Activated naive CD4-positive, alpha-beta T cell treated with anti-CD3 and anti-CD28 coated beads, Interleukin-2, amount 50 U/mL, for 16 hours (primary cell): Measurements from ENCODE around the gene TMEM86B.
A peak's percentile ranks its signal among the peaks of the same experiment; 100 is the strongest.
"Not testable (repeated sequence)": the region's sequence is repeated elsewhere in the genome, so short reads cannot be mapped to it uniquely, and the experiment has no call there.

Experiments
- DNase-seq: peaks from one replicate; pipeline ENCODE4 v3.0.0-alpha.2; 2020

The TMEM86B gene

DNA sequence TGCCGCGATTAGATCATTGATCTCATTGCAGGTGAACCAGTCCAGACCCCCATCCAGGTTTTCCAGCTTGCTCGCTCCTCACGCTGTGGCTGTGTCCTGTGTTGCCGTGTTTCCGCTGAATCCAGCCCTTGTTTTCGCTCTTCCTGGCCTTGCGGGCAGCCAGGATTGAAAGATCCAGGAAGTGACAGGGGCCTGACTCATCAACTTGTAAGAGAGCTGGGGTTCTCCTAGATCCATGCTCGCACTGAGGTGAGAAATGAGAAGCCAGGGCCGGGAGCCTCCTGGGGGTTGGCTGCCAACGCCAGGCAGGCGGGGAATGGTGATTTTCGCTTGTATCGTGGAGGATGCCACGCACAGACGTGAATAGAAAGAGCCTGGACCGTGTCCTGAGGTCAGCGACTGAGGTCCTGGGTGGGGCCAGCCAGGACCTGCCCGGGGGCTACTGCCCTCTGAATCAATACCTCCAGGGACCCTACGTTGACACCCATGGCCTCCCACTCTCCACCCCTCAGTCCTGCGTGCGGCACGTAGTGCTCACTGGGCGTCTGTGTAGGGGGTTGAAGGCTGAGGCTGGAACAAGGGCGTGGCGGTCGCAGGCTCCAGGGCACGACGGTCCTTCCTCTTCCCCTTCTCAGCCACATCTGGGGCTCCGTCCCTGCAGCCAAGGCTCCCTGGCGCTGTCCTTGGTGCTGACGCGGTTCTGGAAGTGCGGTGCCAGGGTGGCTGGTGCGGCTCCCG lies 11.9 kb downstream of the TMEM86B start:
- DNase-seq: peak; percentile 53

DNA sequence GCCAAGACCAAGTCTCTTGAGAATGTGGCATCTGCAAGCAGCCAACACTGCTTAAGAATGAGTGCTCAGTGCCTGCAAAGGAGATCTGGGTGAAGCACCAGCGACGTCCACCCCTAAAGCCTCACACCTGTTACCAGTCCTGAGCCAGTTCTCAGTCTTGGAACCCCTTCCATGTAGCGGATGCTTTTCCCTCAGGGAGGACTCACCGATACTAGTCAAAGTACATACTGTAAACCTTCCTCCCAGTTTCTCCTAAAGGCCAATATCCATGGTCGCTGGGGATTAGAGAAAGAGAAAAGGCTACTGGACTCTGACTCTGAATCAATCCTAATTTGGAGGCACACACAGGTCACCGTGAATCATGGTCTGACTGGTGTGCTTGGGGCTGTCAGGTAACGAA lies 15.0 kb downstream of the TMEM86B start:
- DNase-seq: no peak

DNA sequence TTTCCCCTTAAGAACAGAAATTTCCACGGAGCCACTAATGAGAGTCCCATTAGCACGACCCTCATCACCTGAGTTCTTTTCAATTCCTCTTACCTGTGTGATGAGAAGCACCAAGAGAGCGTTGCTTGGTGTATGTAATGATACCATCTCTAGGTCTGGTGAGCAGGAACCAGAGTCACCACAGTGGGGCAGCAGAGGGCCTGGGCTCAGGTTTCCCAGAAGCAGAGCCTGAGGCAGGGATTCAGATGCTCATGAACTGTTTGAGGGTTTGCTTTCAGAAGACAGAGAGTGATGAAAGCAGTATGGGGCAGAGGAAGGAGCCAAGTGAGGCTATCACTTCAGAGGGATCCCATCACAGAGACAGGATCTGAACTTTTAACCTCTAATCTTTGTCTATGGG lies 16.1 kb downstream of the TMEM86B start:
- DNase-seq: peak; percentile 47

DNA sequence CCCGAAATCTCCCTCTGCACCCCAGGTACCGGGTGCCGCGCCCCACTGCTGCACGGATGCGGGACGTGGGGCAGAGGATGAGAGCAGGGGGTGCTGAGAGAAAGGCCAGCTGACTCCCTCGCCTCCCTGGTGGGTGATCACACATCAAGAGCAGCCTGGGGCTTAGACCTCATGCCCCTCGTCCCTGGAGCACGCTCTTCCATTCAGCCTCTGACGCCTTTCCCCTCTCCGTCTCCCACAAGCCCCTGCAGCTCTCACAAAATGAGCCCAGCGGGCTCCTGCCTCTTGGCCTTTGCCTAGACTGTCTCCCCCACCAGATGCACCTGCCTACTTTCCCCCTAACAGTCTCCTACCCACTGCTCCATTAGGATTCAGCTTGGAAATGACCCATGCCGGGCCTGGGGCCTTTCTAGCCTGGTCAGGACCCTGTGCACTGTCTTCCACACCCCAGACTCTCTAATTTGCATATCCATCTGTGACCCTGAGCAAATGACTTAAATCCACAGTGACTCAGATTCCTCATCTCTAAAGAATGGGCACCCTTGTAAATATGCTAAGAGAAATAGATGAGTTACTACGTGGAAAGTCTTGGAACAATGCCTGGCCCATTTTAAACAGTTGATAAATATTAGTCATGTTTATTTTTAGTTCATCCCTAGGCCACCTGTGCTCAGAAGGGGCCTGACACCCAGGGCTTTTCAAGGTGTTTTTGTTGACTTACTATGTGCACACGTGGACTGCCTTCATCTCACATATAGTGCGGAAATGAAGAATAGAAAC lies 18.7 kb downstream of the TMEM86B start:
- no peak for DNase-seq

DNA sequence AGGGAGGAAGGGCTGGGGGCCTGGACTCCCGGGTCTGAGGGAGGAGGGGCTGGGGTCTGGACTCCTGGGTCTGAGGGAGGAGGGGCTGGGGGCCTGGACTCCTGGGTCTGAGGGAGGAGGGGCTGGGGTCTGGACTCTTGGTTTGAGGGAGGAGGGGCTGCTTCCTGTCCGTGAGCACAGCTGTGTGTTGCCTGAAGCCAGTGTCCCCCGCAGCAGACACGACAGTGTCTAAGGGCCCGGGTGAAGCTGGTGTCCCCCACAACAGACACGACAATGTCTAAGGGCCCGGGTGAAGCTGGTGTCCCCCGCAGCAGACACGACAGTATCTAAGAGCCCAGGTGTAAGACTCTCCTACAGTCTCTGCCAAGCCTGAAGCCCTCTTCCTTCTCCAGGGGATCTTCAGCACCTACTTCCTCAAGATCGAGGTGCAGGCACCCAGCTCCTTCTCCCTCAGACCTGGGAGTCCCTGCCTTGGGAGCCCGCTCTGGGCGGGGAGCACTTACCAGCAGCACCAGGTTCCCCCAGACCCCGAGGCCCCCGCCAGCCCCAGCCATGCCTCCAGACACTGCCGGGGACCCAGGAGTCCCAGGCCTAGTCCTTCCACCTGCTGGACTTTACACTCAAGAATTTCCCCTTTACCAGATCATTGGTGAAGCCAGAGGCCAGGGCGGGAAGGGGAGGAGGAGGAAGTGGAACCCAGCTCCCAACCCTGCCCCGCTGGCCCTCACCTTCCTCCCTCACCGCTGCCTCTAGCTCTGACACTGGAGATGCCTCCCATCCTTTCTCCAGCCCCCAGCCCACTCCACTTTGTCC lies 19.5 kb downstream of the TMEM86B start, which contains the start of gene PTPRH:
Gene PTPRH, minus strand, starts transcription at position 622 of the 813 bp plus-strand sequence. Its CDS starts 68 bp downstream, at position 554.
- DNase-seq: no peak

DNA sequence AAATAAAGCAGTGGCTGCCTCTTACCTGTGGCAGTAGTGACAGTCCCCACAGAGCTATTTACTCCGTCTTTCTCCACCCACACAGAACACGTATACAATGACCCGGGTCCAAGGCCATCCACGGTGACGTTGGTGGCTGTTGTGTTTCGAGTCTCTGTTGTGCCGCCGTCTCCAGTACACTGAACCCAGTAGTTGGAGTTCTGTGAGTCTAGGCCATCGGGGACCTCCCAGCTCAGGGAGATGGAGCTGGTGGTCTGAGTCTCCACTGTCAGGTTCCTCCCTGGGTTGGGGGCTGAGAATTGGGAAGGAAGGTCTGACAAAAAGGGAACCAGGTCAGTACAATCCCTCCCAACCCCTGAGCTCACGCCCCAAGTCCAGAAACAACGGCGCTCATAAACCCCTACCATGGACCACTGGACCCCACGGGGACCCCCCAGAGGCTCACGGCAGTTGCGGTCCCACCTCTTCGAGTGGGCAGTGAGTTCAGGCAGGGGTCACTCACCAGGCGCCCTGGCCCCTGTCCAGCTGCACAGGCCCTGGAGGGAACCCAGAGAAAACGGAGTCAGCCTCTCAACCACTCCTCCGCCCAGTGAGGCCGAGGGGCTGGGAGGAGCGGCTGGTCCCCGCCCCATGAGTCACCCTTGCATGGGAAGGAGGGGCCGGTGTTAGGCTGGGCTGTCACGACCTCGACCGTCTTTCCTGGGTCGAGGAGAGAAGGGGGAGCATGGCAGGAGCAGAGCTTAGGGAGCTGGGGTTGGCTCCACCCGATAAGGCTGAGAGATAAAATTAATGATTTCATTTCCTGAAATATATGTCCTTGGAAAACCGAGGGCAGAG lies 21.7 kb downstream of the TMEM86B start:
- peak; percentile 48 for DNase-seq

DNA sequence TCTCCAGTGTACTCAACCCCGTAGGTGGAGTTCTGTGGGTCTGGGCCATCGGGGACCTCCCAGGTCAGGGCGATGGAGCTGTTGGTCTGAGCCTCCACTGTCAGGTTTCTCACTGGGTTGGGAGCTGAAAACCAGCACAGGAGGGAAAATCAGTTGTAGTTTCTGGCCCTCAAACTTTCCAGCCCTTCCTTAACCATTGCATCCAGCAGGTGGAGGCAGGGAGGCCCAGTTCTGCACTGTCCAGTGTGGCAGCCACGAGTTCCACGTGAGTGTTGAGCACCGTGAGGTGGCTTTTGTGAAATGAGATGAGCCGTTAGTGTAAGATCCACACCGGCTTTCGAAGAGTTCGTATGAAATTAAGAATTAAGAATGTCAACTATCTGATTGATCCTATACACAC lies 26.4 kb downstream of the TMEM86B start:
- not testable (repeated sequence) for DNase-seq

DNA sequence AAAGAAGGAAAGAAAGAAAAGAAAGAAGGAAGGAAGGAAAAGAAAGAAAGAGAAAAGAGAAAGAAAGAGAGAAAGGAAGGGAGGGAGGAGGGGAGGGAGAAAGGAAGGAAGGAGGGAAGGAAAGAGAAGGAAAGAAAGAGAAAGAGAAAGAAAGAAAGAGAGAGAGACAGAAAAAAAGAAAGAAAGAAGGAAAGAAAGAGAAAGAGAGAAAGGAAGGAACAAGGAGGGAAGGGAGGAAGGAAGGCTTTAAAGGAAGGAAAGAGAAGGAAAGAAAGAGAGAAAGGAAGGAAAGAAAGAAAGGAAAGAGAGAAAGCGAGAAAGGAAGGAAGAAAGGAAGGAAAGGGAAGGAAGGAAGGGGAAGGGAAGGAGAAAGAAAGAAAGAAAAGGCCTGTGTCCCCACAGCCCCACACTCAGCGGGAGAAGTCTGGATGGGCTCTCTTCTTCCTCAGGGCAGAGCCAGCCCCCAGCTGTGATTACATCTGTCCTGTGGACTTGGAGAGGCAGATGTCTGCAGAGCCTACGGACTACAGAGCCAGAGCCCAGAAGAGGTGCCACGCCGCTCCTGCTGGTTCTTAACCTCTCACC lies 28.9 kb downstream of the TMEM86B start:
- no peak for DNase-seq

DNA sequence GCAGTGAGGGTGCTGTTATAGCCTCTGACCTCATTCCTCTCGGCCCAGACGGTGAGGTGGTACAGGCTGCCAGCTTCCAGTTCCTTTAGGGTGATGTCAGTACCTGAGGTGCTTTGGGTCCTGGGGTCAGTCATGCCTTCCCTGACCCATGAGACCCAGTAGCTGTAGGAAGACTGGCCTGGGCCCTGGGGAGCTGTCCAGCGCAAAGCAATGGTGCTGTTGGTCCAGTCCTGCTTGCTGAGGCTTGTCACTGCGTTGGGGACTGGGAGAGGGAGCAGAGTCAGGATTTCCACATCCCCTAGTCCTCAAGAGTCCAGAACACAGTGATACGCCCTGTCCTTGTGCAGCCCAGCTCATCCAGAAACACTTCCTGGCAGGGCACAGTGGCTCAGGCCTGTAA lies 29.9 kb downstream of the TMEM86B start:
- DNase-seq: no peak

DNA sequence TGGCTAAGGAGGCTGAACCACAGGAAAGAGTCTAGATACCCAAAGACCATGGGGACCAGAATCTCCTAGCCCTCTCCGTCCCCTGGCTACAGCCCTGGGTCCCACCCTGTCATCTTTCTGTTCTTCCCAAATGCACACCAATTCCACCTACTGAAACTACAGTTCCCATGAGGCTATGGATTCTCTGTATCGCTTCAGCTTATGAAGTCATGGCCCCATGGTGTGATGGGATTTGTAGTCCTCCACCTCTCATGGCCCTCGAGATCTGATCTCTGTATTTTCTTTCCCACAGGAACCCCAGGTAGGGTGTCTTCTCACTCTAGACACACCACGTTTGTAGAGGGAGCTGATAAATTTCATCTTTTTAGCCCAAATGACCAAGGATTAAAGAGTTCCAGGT lies 31.0 kb downstream of the TMEM86B start:
- no peak for DNase-seq

DNA sequence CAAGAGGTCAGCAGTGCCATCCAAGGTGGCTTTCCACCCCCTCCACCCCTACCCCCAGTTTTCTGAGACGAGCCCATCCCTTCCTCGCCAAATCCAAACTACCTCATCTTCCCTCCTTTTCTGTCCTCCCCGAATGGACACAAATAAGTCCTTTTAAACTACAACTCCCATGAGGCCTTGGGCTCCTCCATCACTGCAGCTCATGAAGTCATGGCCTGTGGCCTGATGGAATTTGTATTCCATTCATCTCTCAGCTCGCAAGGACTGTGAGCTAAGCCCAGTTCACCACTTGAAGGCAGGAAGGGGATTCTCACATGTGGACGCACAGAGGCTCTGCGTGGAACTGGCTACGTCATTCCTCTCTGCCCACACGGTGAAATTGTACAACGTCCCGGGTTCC lies 31.8 kb downstream of the TMEM86B start:
- DNase-seq: no peak

DNA sequence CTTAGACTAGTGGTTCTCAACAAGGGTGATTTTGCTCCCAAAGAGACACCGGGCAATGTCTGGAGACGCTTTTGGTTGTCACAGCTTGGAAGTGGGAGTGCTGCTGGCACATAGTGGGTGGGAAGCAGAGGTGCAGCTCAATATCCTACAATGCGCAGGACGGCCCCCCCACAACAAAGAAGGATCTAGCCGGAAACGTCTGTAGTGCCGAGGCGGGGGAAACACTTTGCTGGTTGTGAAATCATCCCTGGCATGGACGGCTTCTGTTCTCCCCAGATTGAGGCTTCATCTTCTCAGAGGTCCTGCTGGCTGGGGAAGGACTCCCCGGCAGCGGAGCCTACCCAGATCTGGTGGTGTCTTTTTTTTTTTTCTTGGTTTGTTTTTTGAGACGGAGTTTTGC lies 35.1 kb downstream of the TMEM86B start:
- no peak for DNase-seq

DNA sequence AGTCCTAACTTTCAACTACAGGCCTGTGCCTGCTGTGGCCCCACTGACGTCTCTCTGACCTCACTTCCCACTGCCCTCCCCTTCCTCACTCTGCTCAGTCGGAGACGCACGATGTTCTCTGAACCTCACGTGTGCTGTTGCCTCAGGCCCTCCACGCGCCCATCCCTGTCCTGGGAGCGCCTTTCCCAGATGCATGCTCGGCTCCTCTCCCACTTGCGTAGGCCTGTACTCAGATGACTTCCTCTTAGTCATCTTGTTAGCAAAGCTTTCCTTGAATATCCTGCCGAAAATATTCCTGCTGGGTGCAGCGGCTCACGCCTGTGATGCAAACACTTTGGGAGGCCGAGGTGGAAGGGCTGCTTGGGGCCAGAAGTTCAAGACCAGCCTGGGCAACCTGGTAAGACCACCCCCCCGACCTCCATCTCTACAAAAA lies 39.1 kb downstream of the TMEM86B start:
- DNase-seq: no peak

DNA sequence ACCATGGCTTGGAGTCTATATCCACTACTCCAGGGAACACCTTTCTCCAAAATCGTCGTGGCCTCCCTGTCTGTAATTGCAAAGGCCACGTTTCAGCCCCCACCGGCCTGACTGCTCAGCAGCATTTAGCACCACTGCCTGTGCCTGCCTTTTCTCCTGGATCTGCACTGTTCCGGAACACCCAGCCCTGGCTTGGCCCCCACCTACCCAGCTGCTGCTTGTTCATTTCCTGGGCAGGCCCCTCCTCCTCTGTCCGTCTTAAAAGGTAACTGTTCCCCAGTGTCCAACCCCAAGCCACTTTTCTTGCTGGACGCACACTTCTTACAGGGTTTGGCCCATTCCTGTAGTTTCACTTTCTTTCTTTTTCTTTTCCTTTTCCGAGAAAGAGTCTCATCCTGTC lies 39.9 kb downstream of the TMEM86B start:
- DNase-seq: no peak

DNA sequence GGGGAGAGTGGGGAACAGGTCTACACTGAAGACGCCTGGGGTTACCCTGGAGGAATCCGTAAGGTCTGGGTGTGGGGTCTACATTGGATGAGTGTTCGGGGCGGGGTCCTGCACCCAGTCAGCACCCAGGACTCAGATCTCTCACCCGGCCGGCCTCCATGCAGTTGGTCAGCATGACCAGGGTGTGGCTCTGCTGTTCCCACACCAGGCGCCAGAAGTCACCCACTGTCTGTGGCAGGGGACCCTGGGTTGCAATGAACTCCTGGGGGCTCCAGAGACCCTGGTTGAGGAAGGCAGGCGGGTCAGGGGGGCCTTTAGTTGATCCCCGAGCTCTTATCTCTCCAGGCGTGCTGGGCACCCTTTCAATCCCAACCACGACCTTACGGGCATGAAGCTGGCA lies 42.5 kb downstream of the TMEM86B start:
- DNase-seq: no peak

DNA sequence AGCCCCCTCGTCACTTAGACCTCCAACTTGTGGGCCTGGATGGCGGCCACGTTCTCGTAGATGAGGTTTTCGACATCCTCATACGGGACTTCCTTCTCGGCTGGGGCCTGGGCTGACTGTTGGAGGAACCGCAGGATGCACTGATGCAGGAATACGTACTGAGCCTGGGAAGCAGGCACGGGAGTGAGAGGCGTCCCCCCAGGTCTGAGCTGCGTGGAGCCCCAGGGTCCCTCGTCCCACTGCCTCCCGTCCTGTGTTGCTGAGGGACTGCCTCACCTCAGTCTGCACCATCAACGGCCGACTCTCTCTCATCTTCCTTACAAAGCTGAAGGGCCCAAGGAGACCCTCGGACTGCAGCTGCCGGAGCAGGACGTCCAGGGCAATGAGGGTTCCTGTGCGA lies 46.8 kb downstream of the TMEM86B start:
- DNase-seq: no peak

DNA sequence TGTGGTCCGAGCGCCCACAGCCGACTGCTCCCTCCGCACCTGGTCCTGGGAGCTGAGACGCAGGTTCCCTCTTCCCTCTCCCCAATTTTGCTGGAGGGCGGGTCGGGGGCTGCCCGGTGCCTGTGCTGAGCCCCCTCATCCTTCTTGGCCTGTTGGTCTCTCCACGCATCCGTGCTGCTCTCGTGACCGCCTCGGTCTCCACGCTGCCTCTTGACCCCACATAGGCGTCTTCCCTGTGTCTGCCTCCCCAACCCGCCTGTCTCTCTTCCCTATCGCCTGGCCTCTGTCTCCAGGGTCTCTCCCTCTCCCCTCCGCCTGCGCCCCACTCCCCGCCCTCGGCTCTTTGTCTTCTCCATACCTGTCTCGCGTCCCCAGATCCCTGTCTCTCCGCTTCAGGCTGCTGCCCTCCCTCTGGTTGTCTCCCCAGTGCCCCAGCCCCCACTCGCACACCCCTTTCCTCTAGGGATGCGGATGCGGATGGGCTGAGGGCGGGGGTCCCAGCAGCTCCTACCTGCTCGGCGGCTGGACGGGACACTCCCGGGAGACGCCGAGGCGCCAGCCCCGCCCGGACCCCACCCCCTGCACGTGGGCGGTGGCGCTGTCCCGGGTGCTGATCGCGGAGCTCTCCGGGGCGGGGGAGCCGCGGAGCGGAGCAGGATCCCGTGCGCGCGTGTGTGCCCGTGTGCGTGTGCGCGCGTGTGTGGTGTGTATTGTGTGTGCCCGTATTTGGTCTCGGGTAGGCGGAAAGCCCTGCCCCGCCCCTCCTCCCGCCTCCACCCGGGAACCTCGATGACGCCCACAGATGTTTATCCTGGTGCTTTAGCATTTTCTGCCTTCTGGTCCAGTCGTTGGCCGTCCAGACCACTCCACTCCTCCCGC lies 48.7 kb downstream of the TMEM86B start, which contains the start of gene SYT5:
Gene SYT5, minus strand, starts transcription at position 684 of the 879 bp plus-strand sequence. CDS start 1,248 bp downstream, outside the sequence.
- peak; percentile 68 for DNase-seq

DNA sequence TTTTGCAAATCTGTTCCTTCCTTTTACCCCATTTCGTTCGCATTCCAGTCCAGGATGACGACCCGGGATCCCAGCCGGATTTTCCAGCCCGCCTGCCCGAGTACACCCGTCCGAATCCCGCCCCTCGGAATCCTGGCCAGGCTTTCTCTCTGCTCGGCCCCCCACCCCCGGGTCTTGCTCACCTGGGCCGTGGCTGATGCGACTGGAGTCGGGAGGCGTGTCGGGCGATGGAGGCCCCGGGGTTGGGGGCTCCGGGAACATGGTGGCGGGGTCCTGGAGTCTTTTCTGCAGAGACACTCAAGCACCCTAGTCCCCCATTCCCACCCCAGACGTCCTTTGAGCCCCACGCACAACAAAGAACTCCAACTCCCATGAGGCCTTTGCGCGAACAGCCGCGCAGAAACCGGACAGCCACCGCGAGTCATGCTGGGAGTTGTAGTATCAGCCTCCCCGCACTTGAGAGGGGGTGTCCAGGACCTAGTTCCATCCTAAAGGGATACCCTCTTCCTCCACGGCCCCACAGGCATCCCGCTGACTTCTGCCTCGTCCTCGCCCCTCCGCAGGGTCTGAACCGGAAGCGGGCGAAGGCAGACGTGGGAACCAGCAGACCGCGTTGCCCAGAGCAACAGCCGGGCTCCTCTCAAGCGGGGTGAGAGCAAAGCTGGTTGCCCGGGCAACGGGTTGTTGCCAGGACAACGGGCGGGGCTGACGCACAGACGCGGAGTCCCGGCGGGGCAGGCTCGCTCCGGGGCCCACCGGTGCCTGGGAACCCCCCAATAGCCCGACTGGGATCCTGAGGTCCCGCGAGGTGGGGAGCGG lies 49.6 kb downstream of the TMEM86B start:
- DNase-seq: peak; percentile 88
